HepG2 (cell line): Measurements from ENCODE around the gene GRB10. TPM values are rescaled to one million over a fixed set of nuclear protein-coding genes. Genes with fewer than 3 reads are reported as not detected.

ENCODE experiments used
- ATAC-seq: fragments of 200-7000 bp; cut with Tn5 transposase; 3 replicates; pipeline ENCODE4 v1.9.1; 2020; ENCODE audit warnings: mild to moderate bottlenecking, moderate library complexity
- BruUV-seq: library from RNA; stranded (reverse); fragments of 400-500 nt; replicated peaks from 2 replicates; lab custom pipeline; 2021; lab: Mats Ljungman, UMichigan
- CTCF ChIA-PET: fragments of 300-600 bp; formaldehyde crosslinking; extraction: SDS; loops from one replicate; lab custom pipeline; 2021; ENCODE audit warnings: low total read pairs, inconsistent platforms, low intra/inter-chr PET ratio; lab: Yijun Ruan, JAX
- POLR2A ChIA-PET: fragments of 350-600 bp; sonication (Branson Sonifier 250); formaldehyde crosslinking; loops from one replicate; lab custom pipeline; 2020; ENCODE audit warnings: antibody characterized with exemption, inconsistent platforms; lab: Yijun Ruan, JAX
- DNase-seq: peaks from one replicate; pipeline ENCODE4 v3.0.0-alpha.2; 2015; ENCODE audit warnings: low spot score
- FAIRE-seq: peaks from 3 replicates; lab custom pipeline; 2011; peaks lifted over from hg19 to GRCh38; lab: Jason Lieb, UNC
- H2AFZ ChIP-seq: one replicate; pipeline ENCODE4 v1.6.1; 2011; ENCODE audit warnings: low read length, inconsistent platforms
- H3K27ac ChIP-seq: fragments of 300-600 bp; 3 replicates; pipeline ENCODE4 v1.8.0; 2011; ENCODE audit warnings: mixed run types, mild to moderate bottlenecking, mixed read lengths, low read length, inconsistent platforms; ENCODE audit not compliant: insufficient read depth; ENCODE audit errors: extremely low read length
- H3K27me3 ChIP-seq, 2 experiments: fragments of 200-600 bp in 1 of 2; 2 replicates in 1 of 2; 3 replicates in 1 of 2; pipeline versions ENCODE4 v1.6.0 to v1.8.0; 2011; ENCODE audit warnings: low read length in 2 of 2, mild to moderate bottlenecking in 2 of 2, moderate library complexity in 2 of 2, inconsistent platforms in 1 of 2; ENCODE audit not compliant: insufficient read depth in 2 of 2, control insufficient read depth in 1 of 2
- H3K36me3 ChIP-seq, 2 experiments: fragments of 200-600 bp in 1 of 2; replicated peaks in 1 of 2; 2 replicates in 1 of 2; 3 replicates in 1 of 2; pipeline versions ENCODE4 v1.5.1 to v1.8.0; 2011; ENCODE audit warnings: low read length in 2 of 2, inconsistent platforms in 1 of 2; ENCODE audit not compliant: insufficient read depth in 2 of 2, control insufficient read depth in 1 of 2
- H3K4me1 ChIP-seq: 2 replicates; pipeline ENCODE4 v1.5.1; 2012; ENCODE audit warnings: low read length, inconsistent platforms; ENCODE audit not compliant: insufficient read depth
- H3K4me2 ChIP-seq: 2 replicates; pipeline ENCODE4 v1.6.0; 2011; ENCODE audit warnings: low read depth, low read length, inconsistent platforms
- H3K4me3 ChIP-seq, 3 experiments: fragments of 200-600 bp in 1 of 3; sonication (generic), shearing (Covaris generic) in 1 of 3; replicated peaks in 1 of 3; 2 replicates each; pipeline ENCODE4 v1.5.1; 2011 to 2016; ENCODE audit warnings: low read length in 3 of 3, inconsistent platforms in 2 of 3, low read depth in 2 of 3, mild to moderate bottlenecking in 2 of 3, control low read depth in 1 of 3, mixed read lengths in 1 of 3; ENCODE audit not compliant: insufficient read depth in 1 of 3
- H3K79me2 ChIP-seq: one replicate; pipeline ENCODE4 v1.6.1; 2011; ENCODE audit warnings: low read length, inconsistent platforms; ENCODE audit not compliant: insufficient read depth
- H3K9ac ChIP-seq: 2 replicates; pipeline ENCODE4 v1.6.0; 2011; ENCODE audit warnings: mild to moderate bottlenecking, low read depth, low read length, inconsistent platforms; ENCODE audit not compliant: insufficient read depth
- H3K9me3 ChIP-seq: 2 replicates; pipeline ENCODE4 v1.5.1; 2012; ENCODE audit warnings: mild to moderate bottlenecking, low read length
- H4K20me1 ChIP-seq: 2 replicates; pipeline ENCODE4 v1.6.0; 2011; ENCODE audit warnings: inconsistent platforms, mild to moderate bottlenecking, low read length, moderate library complexity; ENCODE audit not compliant: insufficient read depth
- GATAD1 ChIP-seq: IDR thresholded peaks from 2 replicates; pipeline ENCODE4 v1.6.1; 2016; ENCODE audit warnings: missing genetic modification reagents, missing compliant biosample characterization
- LCORL ChIP-seq, 2 experiments: fragments of 450-650 bp in 1 of 2; sonication (generic) in 1 of 2; formaldehyde crosslinking in 1 of 2; IDR thresholded peaks; 2 replicates each; pipeline versions ENCODE4 v1.5.0 to v1.6.1; 2017 to 2020; ENCODE audit warnings: antibody characterized with exemption in 1 of 2, missing genetic modification reagents in 1 of 2
- NAIF1 ChIP-seq: sonication (generic); formaldehyde crosslinking; IDR thresholded peaks from 2 replicates; pipeline ENCODE4 v1.5.0; 2020; ENCODE audit warnings: mild to moderate bottlenecking, missing genetic modification reagents, borderline replicate concordance
- SRSF4 ChIP-seq: fragments of 200-400 bp; formaldehyde crosslinking; IDR thresholded peaks from one replicate; pipeline ENCODE4 v1.6.1; 2018; ENCODE audit warnings: mild to moderate bottlenecking, low read depth, low read length, moderate library complexity; ENCODE audit not compliant: poor library complexity, severe bottlenecking
- ZNF549 ChIP-seq: sonication (generic); formaldehyde crosslinking; IDR thresholded peaks from 2 replicates; pipeline ENCODE4 v1.5.0; 2020; ENCODE audit warnings: missing genetic modification reagents
- WGBS: methylation state at CpG from one replicate; pipeline ENCODE4 v1.1.6; 2017; ENCODE audit warnings: low lambda C conversion rate; 5-methylcytosine and 5-hydroxymethylcytosine counted together
- in situ Hi-C: cut with HindIII; loops from 2 replicates; pipeline ENCODE4 v1.10.0; 2017; ENCODE audit warnings: low pct_unique_long_range_greater_than_20kb; ENCODE audit not compliant: extremely low pct_ligation_motif_present
- intact Hi-C: fragments of 100-400 bp; cut with micrococcal nuclease; formaldehyde crosslinking; loops from one replicate; pipeline ENCODE4 v1.10.0; 2022; ENCODE audit not compliant: unreplicated experiment
- polyA plus RNA-seq, 8 experiments: library from polyadenylated mRNA; depleted of rRNA in 3 of 8; stranded (reverse) in 7 of 8; unstranded in 1 of 8; fragments of >200 nt; fragmentation: Illumina TruSeq in 4 of 8; extraction: Trizol in 4 of 8; gene quantifications; 2 replicates each; pipeline versions ENCODE4 v1.2.1 to v1.2.3, GENCODE V29; 2011 to 2016; ENCODE audit warnings: low read depth in 4 of 8, missing spikeins in 1 of 8, mixed read lengths in 1 of 8; ENCODE audit not compliant: insufficient read depth in 1 of 8
- total RNA-seq, 5 experiments: library from RNA; depleted of rRNA; stranded (reverse); fragments of >200 nt; fragmentation: Illumina TruSeq; extraction: Trizol; gene quantifications; 2 replicates each; pipeline ENCODE4 v1.2.3, GENCODE V29; 2016; ENCODE audit warnings: low read depth in 1 of 5
- TF ChIP-seq, protein P1 (sequence below): sonication (generic); formaldehyde crosslinking; IDR thresholded peaks from 2 replicates; pipeline ENCODE4 v1.8.1; 2022; ENCODE audit warnings: low read depth, mild to moderate bottlenecking, missing genetic modification reagents
- TF ChIP-seq, protein P2 (sequence below): sonication (generic); formaldehyde crosslinking; IDR thresholded peaks from 2 replicates; pipeline ENCODE4 v1.5.1; 2020; ENCODE audit warnings: mild to moderate bottlenecking, missing genetic modification reagents, moderate library complexity

Gene GRB10
- total and polyA plus RNA-seq, 2 of the 13 experiments (the other 11 are each of a cell fraction or from before 2014, with no cell fraction given), result 4.0 to 6.8 TPM

DNA sequence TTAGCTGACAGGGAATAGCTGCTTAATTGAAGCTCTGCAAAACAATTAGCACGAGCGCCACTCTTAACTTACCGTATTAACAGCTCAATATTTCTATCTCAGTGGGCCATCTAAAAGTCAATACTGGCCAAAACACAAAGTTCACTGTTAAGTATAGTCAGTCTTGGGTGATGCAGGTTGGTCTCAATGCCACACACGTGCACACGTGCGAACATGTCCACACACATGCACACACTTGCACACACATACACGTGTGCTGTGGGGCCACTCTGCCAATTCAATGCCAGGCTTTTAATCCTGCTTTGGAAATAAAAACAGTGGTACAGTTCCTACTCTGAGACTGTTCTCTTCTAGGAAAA lies 105.1 kb downstream of the GRB10 start (continued):
- TF ChIP-seq, protein P1, sequence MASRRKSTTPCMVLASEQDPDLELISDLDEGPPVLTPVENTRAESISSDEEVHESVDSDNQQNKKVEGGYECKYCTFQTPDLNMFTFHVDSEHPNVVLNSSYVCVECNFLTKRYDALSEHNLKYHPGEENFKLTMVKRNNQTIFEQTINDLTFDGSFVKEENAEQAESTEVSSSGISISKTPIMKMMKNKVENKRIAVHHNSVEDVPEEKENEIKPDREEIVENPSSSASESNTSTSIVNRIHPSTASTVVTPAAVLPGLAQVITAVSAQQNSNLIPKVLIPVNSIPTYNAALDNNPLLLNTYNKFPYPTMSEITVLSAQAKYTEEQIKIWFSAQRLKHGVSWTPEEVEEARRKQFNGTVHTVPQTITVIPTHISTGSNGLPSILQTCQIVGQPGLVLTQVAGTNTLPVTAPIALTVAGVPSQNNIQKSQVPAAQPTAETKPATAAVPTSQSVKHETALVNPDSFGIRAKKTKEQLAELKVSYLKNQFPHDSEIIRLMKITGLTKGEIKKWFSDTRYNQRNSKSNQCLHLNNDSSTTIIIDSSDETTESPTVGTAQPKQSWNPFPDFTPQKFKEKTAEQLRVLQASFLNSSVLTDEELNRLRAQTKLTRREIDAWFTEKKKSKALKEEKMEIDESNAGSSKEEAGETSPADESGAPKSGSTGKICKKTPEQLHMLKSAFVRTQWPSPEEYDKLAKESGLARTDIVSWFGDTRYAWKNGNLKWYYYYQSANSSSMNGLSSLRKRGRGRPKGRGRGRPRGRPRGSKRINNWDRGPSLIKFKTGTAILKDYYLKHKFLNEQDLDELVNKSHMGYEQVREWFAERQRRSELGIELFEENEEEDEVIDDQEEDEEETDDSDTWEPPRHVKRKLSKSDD (CRISPR knock-in tag), result no peak
- TF ChIP-seq NAIF1 (CRISPR knock-in tag), result no peak
- no peak for TF ChIP-seq ZNF549
- TF ChIP-seq, all 625 proteins: peak for 51

DNA sequence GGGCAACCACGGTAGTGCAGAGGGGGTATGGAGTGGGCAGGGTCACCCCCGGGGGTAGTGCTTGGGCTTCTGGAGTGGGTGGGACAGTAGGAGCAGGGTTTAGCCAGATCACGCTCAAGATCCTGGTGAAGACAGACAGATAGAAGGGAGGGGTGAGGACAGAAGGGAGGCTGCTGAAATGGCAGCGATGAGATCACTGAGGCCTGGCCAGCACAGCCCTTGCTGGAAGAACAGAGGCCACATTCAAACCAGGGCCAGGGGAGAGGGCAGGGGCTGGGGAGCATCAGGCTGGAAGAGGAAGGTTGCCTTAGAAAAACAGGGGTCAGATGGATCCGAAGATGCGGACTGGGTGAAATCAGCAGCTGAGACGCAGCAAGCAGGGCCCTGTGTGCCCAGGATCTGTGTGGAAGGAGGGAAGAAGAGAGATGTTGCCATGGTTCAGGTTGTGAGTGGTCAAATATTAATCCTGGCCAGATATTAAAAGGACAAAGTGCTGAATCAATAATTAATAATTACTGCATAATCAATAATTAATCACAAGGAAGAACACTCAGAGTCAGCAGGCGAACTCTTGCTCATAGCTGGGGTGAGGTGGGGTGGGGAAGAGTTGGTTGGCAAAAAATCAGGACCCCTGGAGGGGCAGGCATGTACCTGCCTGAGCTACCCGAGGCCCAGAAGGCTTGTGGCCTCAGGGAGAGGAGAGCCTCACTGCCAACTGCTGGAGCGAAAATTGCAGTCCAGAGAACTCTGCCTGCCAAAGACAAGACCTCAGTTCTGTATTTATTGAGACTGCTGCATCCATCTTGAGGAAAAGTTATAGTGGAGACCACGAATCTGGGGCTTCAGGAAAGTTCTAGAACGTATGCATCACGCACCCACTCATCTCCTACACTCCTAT lies 105.7 kb downstream of the GRB10 start:
- FAIRE-seq, result no peak
- no TSS peak for BruUV-seq
- H3K4me1 ChIP-seq, result peaks cover 37% of the 10 kb centered on the region
- H3K36me3 ChIP-seq, result no peaks in the 10 kb centered on the region
- H3K79me2 ChIP-seq, result no peaks in the 10 kb centered on the region
- no peak overlapping the region for H2AFZ ChIP-seq
- H3K9ac ChIP-seq, result peak overlapping the region; percentile 9; the same call in 1 of the 2 replicates
- peak overlapping the region; percentile 67 for H3K4me2 ChIP-seq
- ChIA-PET POLR2A (interaction anchor here (1.0 kb wide), 1 partner anchor 62 kb away, joined by 5 read pairs; no protein-coding TSS in a partner anchor), CTCF (interaction anchor here (1.0 kb wide), 1 partner anchor 209 kb away, joined by 3 read pairs; no protein-coding TSS in a partner anchor)
- H3K9me3 ChIP-seq, result no peaks in the 10 kb centered on the region
- no peaks in the 10 kb centered on the region for H4K20me1 ChIP-seq
- in situ Hi-C loops (loop anchor here (5.0 to 25.0 kb wide), 2 partner anchors 210 to 540 kb away; no protein-coding TSS in a partner anchor), intact Hi-C loops (loop anchor here (5.0 kb wide), 2 partner anchors 60 to 115 kb away; no protein-coding TSS in a partner anchor)
- no peaks in the 10 kb centered on the region for H3K27me3 ChIP-seq
- no peak overlapping the region; a peak in 1 of 6 replicates for H3K4me3 ChIP-seq
- TF ChIP-seq LCORL (IDR thresholded peaks at IDR 0.05), result no peak
- 0 out of 2 replicates have a peak, but pooled peaks have one; percentile 24 for TF ChIP-seq LCORL (CRISPR knock-in tag; IDR thresholded peaks at IDR 0.05)
- no peak for TF ChIP-seq SRSF4
- 0 out of 2 replicates have a peak, but pooled peaks have one; percentile 1 for TF ChIP-seq GATAD1 (CRISPR knock-in tag)
- TF ChIP-seq, protein P2, sequence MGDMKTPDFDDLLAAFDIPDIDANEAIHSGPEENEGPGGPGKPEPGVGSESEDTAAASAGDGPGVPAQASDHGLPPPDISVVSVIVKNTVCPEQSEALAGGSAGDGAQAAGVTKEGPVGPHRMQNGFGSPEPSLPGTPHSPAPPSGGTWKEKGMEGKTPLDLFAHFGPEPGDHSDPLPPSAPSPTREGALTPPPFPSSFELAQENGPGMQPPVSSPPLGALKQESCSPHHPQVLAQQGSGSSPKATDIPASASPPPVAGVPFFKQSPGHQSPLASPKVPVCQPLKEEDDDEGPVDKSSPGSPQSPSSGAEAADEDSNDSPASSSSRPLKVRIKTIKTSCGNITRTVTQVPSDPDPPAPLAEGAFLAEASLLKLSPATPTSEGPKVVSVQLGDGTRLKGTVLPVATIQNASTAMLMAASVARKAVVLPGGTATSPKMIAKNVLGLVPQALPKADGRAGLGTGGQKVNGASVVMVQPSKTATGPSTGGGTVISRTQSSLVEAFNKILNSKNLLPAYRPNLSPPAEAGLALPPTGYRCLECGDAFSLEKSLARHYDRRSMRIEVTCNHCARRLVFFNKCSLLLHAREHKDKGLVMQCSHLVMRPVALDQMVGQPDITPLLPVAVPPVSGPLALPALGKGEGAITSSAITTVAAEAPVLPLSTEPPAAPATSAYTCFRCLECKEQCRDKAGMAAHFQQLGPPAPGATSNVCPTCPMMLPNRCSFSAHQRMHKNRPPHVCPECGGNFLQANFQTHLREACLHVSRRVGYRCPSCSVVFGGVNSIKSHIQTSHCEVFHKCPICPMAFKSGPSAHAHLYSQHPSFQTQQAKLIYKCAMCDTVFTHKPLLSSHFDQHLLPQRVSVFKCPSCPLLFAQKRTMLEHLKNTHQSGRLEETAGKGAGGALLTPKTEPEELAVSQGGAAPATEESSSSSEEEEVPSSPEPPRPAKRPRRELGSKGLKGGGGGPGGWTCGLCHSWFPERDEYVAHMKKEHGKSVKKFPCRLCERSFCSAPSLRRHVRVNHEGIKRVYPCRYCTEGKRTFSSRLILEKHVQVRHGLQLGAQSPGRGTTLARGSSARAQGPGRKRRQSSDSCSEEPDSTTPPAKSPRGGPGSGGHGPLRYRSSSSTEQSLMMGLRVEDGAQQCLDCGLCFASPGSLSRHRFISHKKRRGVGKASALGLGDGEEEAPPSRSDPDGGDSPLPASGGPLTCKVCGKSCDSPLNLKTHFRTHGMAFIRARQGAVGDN (CRISPR knock-in tag), result peak; percentile 15; the same call in 1 of the 2 replicates
- ATAC-seq, result peak; percentile 69
- no peak for DNase-seq
- WGBS, result 59% methylated on average over 11 of the region's 13 CpGs
- H3K27ac ChIP-seq, result peak overlapping the region; percentile 19
